PC-3 (cell line): Measurements from ENCODE around the gene PLK5.

Source experiments
- EZH2 ChIP-seq: fragments of 300-600 bp; sonication (generic); IDR thresholded peaks from one replicate; pipeline ENCODE4 v1.6.1; 2017; ENCODE audit warnings: antibody characterized with exemption, mild to moderate bottlenecking, low read length; ENCODE audit not compliant: unreplicated experiment
- TF ChIP-seq, protein P1 (sequence below): fragments of 300-600 bp; sonication (generic); conservative IDR thresholded peaks from 2 replicates; pipeline ENCODE4 v1.5.1; 2017; ENCODE audit warnings: antibody characterized with exemption, low read depth, mild to moderate bottlenecking, low read length

GRCh38 chr19:1580957-1581356 is 57.1 kb downstream of the PLK5 start:
- TF ChIP-seq, protein P1, sequence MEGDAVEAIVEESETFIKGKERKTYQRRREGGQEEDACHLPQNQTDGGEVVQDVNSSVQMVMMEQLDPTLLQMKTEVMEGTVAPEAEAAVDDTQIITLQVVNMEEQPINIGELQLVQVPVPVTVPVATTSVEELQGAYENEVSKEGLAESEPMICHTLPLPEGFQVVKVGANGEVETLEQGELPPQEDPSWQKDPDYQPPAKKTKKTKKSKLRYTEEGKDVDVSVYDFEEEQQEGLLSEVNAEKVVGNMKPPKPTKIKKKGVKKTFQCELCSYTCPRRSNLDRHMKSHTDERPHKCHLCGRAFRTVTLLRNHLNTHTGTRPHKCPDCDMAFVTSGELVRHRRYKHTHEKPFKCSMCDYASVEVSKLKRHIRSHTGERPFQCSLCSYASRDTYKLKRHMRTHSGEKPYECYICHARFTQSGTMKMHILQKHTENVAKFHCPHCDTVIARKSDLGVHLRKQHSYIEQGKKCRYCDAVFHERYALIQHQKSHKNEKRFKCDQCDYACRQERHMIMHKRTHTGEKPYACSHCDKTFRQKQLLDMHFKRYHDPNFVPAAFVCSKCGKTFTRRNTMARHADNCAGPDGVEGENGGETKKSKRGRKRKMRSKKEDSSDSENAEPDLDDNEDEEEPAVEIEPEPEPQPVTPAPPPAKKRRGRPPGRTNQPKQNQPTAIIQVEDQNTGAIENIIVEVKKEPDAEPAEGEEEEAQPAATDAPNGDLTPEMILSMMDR, result no peak
- no peak for TF ChIP-seq EZH2
